NCI-H2196 (cell line): ENCODE results near the gene GNB1.
A peak's percentile ranks its signal among the peaks of the same experiment; 100 is the strongest.
"Not testable (repeated sequence)": the region's sequence is repeated elsewhere in the genome, so short reads cannot be mapped to it uniquely, and the experiment has no call there.

Experiments
- DNase-seq: peaks from one replicate; lab custom pipeline; 2025; ENCODE audit not compliant: unreplicated experiment; lab: John Stamatoyannopoulos, UW

The GNB1 gene

DNA sequence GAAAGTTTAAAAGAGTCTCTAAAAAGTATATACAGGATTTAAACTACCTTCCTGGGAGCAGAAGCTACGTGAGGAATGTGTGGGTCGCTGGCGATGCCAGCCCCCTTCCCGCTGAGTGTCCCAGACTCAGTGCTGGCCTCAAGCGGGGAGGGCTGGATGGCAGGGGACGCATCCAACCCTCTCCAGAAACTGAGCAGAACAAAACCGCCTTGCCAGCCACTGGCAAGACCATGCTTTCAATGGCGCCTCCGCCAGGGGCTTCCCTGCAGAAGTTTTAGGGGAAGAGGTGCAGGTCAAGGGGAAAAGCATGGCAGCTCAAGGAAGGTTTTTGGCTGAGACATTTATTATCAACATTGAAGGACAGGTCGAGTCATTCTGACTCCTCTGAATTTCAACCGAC lies 138.7 kb downstream of the GNB1 start:
- no peak for DNase-seq

DNA sequence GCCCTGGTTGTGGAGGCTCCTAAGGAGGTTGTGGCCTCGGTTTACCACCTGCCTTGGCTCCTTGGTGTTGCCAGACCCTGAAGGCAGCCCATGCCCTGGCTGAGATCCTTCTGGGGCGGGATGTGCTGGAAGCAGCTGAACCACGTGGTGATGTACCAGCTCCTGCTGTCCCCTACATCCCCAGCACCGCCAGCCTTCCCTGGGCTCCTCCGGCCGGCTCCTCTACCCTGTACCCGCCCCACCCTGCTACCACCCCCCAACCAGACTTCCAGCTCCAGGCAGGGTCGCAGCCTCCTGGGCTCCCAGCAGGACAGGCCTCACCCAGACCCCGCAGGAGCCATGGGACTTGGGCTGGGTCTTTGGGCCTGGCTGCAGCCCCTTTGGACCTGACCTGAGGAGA lies 140.9 kb downstream of the GNB1 start:
- not testable (repeated sequence) for DNase-seq

DNA sequence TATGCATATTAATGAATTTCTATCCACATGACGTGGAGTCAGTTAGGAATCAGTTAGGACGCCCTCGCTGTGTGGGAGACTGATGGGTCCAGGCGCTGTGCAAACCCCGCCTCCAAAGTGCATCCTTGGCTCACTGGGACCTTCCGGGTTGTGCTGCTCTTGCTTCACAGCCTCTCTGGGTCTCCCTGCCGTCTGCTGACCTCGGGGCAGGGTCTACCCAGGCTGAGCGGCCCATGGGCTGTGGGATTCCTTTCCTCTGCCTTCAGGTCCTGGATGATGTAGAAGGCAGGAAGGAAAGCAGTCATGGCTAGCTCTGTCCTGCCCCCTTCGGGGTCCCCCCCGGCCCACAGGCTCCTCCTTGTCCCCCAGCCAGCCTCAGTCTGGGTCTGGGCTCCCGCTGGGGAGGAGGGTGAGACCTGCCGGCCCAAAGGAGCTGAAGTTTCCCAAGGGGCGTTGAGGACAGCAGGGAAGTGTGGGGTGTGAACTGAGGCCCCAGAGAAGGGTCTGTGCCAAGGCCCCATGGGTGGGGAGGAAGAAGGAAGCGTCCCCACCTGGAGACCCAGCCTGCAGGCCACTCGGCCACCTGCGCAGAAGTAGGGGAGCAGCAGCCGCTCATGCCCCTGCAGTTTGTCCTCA lies 142.1 kb downstream of the GNB1 start:
- no peak for DNase-seq

DNA sequence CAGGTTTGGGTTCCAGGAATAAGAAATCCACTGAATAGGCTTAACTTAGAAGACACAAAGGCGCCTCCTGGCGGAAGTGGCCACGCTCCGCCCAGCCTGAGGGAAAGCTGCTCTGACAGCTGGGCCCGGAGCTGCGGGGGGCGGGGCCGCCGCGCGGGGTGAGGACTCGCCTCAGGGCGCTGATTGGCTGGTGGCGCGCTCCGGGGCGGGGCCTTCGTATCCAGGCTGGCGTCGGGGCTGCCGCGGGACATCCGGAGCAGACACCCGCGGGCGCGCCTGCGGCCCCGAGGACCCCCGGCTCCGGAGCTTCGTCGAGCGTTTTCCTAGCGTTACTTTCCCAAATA lies 144.3 kb downstream of the GNB1 start:
- not testable (repeated sequence) for DNase-seq

DNA sequence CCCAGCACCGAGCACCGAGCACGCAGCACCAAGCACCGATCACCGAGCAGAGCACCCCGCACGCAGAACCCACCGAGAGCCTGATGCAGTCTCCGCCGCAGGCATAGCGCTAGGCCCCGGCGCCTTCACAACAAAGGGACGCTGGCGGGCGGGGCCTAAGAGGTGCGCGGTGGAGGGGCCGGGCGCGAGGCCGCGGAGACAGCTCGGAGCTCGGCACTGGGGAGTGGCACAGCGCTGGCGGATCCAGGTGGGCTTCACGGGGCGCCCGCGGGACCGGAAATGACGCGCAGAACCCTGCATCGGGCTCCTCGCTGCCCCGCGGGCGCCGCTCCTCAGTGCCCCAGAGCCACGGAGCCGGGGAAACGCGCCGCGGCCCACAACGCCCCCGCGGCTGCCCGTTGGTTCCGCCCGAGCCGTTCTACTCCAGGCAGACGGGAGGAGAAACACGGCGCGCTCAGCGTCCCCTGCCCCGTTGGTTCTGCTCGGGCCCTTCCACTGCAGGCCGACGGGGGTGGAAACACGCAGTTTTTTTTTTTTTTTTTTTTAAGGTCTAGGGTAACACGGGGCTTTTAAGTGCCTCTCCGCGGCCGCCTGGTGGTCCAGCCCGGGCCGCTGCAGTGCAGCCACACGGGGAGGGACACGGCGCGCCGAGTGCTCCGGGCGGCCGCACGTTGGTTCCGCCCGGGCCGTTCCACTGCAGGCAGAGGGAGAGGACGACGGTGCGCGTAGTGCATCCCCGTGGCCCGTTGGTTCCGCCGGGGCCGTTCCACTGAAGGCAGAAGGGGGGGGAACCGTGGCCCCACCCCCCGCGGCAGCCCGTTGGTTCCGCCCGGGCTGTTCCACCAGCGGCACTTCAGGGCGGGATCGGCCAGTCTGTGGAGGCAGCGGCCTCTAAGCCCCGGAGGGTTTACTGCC lies 145.0 kb downstream of the GNB1 start:
- DNase-seq: peak; percentile 20

DNA sequence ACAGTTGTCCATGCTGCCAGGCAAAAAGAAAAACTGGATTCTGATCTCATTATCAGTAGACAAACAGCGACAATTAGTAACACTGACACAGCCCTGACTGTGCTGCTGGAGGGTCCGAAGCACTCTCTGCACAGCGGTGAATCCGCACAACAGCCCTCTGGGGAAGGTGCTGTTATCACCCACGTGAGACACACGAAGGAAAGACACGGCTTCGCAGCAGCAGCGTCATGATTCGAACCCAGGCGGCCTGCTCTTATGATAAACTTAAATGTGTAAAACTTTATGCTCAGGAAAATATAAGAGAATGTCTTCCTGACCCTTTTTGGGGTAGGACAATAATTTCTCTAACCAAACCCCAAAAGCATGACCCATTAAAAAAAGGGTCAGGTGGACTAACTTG lies 148.4 kb downstream of the GNB1 start:
- DNase-seq: not testable (repeated sequence)

DNA sequence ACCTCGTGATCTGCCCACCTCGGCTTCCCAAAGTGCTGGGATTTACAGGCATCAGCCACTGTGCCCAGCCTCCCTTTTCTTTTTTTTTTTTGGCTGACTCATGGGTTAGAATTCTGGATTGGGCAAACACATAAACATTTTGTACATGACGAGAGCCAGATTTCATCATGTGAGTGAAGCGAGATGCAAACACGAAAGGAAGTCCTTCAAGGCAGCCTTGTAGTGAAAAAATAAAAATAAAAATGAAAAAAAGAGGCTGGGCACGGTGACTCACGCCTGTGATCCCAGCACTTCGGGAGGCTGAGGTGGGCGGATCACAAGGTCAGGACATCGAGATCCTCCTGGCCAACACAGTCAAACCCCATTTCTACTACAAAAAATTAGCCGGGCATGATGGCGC lies 149.9 kb downstream of the GNB1 start:
- not testable (repeated sequence) for DNase-seq

DNA sequence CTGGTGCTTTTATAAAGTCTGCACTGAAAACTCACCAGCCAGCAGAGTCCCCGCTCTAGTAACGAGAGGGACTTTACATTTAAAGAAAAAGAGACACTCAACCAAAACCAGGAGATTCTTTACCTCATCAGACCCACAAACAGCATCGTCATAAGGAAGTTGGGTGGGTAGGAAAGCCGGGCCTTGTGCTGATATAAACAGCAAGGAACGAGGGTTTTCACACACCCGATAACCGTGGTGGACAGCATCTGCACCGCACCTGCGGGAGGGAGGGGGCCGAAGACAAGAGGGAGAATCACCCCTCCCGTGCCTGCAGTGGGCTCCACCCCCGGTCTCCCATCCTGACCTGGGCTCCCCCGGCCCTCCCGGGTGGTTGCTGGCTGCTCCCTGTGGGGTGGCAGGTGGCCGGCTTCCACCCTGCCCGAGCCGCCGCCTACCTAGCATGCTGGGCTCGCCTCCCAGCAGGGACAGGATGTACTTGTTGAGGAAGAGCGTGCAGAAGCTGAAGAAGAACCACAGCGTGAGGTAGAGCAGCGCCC lies 152.0 kb downstream of the GNB1 start:
- not testable (repeated sequence) for DNase-seq

DNA sequence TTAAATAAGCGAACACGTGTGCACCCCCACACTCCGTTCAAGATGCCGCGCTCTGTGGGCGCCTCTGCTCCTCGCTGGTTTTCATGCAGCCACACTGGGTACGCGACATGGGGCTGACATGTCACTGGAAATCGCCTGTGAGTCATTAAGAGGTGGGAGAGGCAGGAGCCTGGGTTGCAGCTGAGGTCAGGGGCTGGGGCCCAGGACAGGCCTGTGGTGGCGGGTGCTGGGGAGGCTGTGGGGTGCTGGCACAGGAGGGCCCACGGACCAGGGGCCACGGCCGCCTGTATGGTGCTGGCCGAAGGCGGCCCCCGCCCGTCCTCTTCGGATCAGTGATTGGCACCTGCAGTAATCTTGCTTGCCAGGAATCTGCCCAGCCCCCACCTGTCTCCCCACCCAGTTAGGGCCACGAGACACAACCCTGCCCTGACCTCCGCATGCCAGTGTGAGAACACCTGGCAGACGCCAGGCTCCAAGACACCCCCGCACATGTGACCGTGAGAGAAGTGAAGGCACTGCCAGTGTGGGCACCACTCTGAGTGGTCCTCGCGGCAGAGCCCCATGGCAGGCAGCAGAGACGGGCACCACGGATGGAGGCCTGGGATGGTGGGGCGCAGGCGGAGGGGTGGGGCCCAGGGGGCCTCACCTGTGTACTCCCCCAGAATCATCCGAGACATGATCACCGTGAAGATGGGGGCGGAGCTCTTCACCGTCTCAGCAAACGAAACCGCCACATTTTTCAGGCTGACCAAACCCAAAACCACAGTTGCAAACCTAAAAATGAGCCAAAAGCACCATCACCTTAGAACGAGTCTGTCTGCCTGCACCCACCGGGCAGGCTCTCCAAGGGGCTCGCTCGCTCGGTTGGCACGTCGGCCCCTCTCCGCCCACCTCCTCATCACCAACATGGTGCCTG lies 153.0 kb downstream of the GNB1 start:
- DNase-seq: not testable (repeated sequence)
